HG02610 (cell line): Measurements from ENCODE around the gene HERC6.
"Not testable (repeated sequence)": the region's sequence is repeated elsewhere in the genome, so short reads cannot be mapped to it uniquely, and the experiment has no call there.

Source experiments
- ATAC-seq: cut with Tn5 transposase; IDR thresholded peaks from one replicate; pipeline ENCODE4 v1.9.1; 2021; ENCODE audit warnings: mild to moderate bottlenecking, moderate library complexity; ENCODE audit not compliant: unreplicated experiment

HERC6 gene

DNA sequence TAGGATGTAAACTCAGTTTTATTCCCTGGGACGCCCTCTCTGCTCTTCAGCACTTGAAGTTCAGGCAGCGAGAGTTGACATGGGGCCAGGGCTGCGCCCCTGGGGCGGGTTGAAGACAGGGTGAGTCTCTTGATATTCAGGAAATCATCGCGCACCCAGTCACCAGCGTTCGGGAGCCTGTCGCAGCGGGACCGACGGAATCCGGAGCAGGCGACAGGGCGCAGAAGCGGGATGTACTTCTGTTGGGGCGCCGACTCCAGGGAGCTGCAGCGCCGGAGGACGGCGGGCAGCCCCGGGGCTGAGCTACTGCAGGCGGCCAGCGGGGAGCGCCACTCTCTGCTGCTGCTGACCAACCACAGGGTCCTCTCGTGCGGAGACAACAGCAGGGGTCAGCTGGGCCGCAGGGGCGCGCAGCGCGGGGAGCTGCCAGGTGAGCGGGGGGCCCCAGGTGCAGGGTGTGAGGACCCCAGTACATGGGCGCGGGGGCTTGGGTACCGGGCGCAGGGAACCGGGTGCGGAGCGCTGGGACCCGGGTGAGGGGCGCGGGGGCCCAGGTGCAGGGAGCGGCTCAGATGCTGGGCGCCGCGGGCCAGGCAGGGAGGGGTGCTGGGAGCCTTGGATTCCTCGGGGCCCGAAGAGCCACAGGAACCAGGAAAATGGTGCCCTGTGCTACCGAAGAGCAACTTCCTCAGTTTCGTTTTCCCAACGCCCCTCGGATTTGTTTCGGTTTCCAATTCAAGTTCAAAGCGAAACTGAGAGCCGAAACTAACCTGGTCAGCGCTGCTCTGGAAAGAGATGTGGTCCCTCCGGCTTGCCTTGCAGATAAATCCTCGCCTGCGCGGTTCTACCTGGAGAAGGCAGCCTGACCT is at the start of gene HERC6:
TSS of gene HERC6 (plus strand) at position 162 of the 869 bp plus-strand sequence. CDS start at position 232, 70 bp downstream.
- ATAC-seq: peak; percentile 69

DNA sequence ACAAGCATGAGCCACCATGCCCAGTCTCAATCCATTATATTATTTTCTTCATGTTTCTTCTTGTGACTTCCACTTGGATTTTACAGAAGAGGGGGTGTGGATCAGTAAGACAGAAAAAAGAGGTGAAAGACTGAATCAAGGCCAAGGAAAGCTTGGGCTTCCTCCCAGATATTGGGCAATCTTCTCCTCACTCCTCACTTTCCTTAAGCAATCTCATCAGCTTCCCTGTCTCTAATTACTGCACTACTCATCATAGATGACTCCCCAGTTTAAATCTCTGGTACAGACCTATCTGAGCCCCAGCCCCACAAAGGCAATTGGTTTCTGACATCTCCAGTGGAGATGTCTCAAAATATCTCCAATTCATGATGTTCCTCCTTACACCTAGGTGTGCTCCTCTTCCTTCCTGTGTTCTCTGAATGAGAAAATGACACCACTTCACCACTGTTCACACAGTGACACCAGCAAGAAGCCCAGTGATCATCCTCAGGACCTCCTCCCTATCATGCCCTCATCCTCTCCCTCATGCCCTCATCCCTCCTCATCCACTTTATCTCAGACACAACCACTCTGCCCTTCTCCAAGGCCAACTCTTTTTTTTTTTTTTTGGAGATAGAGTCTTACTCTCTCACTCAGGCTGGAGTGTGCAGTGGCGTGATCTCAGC is 44.8 kb upstream of the HERC6 start:
- no peak for ATAC-seq

DNA sequence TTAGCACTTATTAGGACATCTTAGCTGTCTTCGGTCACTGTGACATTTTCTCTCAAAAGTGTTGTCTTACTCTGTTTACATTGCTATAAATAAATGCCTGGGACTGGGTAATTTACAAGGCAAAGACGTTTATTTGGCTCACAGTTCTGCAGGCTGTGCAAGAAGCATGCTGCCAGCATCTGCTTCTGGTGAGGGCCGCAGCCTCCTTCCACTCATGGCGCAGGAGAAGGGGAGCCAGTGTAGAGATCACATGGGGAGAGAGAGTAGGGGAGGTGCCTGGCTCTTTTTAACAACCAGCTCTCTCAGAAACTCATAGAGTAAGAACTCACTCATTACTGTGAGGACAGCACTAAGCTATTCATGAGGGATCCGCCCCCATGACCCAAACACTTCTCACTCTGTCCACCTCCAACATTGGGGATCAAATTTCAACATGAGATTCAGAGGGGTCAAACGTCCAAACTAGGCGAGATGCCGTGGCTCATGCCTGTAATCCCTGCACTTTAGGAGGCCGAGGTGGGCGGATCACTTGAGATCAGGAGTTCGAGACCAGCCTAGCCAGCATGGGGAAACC is 43.5 kb upstream of the HERC6 start:
- ATAC-seq: no peak

DNA sequence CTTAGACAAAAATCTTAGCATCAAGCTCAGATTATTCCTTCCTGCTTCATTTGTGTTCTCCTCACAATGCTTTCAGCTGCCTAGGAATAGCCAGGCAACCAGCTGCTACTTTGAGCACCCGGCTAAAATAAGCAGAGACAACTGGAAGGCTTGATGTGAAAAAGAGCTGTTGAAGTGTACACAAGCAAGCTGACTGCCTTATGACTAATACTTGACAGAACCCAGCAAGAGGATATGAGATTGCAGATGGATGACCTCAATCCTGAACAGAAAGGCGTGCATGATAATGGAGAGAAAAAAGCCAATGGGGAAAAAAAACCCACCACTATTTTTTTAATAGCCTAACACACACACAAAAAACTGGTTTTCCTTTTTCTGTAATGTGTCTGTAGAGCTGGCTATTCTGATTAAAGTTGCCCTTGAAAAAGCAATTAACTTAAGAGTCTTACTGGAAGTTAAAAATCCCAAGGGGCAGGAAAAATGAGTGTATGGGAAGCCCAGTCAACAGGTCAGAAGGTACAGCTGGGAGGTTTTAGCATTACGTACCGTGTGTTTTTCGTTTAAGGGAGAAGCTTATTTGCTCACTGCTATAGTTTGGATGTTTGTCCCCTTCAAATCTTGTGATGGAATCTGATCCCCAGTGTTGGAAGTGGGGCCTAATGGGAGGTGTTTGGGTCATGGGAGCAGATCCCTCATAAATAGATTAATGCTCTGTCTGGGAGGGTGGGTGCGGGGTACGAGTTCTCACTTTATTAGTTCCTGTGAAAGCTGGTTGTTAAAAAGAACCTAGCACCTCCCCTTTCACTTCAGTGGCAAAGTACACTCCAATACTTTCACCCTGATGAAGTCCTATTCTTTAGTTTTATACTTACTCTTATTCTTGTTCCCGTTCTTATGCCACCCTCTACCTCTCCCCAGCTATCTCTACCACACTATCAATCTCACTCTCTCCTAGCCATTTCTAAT is 37.1 kb upstream of the HERC6 start:
- ATAC-seq: no peak

DNA sequence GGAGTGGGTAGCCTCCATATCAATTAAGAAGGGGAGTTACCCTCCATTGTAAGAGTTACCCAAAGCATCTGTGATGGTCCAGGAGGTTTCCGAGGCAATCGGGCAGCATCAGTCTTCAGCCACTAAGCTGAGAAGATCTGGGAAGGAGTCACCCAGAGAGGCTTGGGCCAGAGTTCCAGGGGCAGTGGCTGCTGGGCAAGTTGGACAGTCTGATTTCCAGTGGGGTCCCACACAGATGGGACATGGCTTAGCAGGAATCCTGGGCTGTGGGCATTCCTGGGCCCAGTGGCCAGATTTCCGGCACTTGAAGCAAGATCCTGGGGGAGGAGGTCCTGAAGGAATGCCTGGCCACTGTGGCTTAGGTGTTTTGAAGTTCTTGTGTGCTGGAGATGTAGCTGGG is 31.8 kb upstream of the HERC6 start:
- not testable (repeated sequence) for ATAC-seq

DNA sequence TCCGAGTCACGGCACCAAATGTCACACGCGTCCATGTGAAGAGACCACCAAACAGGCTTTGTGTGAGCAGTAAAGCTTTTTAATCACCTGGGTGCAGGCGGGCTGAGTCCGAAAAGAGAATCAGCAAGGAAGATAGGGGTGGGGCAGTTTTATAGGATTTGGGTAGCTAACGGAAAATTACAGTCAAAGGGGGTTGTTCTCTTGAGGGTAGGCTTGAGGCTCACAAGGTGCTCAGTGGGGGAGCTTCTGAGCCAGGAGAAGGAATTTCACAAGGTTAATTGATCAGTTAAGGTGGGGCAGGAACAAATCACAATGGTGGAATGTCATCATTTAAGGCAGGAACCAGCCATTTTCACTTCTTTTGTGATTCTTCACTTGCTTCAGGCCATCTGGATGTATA is 29.9 kb upstream of the HERC6 start:
- ATAC-seq: not testable (repeated sequence)

DNA sequence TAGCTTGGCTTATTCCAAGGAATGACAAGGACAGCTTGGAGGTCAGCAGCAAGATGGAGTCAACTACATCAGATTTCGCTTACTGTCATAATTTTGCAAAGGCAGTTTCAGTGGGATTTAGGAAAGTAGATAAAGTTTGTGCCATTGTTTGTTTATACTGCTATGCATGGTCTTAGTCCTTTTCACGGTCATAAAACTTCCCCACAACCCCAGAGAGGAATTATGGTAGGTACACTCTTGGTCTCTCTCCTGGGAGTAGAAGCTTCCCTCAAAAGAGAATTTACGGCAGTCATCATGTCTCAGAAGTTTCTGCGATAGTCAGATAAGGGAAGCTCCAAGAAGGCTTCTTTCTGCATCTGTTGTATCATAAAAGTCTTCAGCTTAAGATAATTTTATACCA is 27.9 kb upstream of the HERC6 start:
- ATAC-seq: no peak

DNA sequence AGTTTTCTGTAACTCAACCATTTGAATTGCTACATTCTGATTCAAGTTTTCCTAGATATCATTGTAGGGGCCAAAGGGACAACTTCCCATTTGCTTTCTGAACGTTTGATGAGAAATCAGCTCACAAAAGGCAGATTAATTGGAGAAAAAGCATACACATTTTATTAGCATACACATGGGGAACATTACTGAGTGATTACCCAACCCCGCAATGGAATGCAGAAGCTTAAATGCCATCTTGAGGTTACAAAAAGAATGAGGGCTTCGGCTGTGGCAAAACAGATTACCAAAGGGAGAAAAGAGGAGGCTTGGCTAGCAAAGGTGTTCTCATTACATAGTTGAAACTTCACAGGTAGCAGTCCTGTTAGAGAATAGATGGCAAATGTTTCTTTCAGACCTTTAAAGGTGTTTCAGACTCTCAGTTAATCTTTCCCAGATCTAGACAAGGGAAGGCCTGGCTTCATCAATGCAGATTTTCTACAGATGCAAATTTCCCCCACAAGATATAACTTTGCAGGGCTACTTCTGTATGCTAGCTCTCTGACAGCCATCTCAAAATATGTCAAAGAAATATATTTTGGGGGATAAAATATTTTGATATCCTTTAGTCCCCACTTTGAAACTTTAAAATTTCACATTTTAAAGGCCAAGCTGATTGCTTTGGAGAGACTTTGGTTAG is 26.5 kb upstream of the HERC6 start:
- no peak for ATAC-seq

DNA sequence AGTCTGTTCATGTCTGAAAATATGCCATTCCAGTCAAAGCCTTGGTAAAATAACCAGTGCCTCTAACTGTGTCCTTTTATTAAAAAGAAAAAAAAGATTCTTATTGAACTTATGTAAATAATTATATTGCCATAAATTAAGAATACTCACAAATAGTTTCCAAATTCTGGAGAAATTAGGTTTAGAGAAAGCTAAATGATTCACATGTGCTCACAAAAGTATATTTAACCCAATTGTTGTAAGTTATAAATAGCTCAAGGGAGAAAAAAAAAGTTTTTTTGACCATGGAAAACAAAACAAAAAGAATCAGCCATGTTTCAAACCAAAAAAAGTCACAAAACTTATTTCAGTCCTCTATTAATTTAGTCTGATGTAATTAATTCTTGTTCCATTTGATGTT is 25.3 kb upstream of the HERC6 start:
- ATAC-seq: no peak

DNA sequence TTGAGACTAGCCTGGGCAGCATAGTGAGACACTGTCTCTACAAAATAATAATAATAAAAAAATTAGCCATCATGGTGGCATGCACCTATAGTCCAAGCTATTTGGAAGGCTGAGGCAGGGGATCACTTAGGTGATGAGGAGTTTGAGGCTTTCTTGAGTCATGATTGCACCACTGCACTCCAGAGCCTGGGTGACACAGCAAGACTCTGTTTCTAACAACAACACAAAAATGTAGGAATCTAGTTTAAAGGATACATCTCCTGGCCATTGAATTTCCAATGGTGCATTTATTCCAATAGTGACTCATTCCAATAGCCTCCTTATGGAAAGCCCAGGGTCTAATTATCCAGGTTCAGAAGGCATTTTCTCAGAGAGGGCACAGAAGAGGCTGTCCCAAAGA is 21.9 kb upstream of the HERC6 start:
- no peak for ATAC-seq

DNA sequence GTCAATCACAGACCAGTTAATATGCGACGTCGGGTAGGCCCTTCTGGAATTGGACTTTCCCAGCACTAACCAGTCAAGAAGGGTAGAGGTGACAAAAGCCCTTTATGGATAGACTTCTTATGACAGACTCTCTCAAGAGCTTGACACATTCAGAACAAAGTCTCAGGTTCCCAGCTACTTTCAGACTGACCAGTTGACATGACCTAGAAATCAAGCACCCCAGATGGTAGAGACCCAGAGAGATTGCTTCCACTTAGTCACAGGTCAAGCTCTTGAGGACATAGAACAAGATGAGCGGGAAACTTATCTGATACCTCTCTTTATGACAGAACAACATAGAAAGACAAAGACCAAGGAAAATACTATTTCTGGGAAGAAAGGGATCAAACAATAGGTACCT is 21.4 kb upstream of the HERC6 start:
- ATAC-seq: no peak

DNA sequence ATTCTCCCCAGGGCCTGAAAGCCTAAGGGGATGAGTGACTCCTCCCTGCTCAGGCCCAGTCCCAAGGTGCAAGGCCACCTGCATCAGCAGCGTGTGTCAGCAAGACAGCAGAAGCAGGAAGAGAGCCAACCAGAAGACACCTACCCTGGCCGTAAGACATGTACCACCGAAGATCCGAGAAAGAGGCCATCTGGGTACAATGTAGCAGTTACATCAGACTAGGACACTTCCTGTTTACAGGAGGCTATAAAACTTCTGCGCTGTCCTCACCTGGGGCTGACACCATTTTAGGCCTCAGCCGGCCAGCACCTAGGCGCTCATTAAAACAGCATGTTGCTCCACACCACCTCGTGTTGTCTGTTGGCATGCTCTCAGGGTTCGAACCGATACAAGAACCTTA is 19.1 kb upstream of the HERC6 start:
- ATAC-seq: no peak

DNA sequence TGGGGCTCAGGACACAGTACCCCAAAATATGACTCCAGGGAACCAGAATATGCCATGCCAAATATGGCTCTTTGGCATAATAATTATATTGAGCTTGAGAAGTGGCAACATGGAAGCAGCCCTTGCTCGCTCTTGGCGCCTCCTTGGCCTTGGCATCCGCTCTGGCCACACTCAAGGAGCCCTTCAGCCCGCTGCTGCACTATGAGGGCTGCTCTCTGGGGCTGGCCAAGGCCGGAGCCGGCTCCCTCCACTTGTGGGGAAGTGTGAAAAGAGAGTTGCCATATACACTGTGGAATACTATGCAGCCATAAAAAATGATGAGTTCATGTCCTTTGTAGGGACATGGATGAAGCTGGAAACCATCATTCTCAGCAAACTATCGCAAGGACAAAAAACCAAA is 18.4 kb upstream of the HERC6 start:
- ATAC-seq: no peak

DNA sequence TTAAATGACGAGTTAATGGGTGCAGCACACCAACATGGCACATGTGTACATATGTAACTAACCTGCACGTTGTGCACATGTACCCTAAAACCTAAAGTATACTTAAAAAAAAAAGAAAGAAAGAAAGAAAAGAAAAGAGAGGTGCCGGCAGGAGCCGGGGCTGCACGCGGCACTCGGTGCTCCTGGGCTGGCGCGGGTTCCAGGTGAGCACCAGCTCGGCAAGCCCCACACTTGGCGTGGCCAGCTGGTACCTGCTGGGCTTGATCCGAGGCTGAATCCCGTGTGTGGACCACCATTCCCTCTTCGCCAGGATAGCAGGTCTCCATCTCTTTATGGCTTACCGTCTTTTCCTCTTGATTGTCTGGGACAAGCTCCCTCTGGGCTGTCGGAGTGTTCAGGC is 17.9 kb upstream of the HERC6 start:
- ATAC-seq: no peak

DNA sequence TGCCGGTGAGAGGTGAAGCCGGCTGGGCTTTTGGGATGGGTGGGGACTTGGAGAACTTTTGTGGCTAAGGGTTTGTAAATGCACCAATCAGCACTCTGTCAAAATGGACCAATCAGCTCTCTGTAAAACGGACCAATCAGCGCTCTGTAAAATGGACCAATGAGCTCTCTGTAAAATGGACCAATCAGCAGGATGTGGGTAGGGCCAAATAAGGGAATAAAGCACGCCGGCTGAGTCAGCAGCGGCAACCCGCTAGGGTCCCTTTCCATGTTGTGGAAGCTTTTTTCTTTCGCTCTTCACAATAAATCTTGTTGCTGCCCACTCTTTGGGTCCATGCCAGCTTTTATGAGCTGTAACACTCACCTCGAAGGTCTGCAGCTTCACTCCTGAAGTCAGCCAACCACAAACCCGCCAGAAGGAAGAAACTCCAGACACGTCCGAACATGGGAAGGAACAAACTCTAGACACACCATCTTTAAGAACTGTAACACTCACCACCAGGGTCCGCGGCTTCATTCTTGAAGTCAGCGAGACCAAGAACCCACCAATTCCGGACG is 17.4 kb upstream of the HERC6 start:
- ATAC-seq: not testable (repeated sequence)

DNA sequence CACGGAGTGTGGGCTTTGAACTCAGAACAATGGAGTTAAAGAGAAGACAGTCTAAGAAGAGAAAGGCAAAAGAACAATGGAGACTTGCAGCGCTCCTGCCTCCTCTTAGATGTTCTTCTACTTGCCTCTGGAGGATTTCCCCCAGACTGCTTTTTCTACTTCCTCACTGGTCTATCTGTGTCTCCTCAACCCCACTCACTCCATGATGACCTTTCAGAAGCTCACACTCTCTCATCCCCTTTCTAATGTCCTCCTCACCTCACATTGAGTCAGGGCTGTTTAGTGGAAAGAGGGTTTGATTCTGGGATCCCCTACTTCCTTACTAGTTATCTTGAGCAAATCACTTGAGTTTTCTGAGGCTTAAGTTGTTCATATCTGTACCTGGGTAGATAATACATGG is 12.2 kb upstream of the HERC6 start:
- ATAC-seq: no peak

DNA sequence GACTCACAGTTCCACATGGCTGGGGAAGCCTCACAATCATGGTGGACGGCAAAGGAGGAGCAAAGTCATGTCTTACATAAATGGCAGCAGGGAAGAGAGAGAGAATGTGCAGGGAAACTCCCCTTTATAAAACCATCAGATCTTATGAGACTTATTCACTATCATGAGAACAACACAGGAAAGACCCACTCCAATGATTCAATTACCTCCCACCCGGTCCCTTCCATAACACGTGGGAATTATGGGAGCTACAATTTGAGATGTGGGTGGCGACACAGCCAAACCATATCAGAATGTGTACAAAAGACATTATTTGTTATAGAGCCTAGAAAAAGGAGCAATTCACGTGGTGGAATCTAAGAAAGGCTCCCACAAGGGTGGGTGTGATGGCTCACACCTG is 10.8 kb upstream of the HERC6 start:
- ATAC-seq: no peak

DNA sequence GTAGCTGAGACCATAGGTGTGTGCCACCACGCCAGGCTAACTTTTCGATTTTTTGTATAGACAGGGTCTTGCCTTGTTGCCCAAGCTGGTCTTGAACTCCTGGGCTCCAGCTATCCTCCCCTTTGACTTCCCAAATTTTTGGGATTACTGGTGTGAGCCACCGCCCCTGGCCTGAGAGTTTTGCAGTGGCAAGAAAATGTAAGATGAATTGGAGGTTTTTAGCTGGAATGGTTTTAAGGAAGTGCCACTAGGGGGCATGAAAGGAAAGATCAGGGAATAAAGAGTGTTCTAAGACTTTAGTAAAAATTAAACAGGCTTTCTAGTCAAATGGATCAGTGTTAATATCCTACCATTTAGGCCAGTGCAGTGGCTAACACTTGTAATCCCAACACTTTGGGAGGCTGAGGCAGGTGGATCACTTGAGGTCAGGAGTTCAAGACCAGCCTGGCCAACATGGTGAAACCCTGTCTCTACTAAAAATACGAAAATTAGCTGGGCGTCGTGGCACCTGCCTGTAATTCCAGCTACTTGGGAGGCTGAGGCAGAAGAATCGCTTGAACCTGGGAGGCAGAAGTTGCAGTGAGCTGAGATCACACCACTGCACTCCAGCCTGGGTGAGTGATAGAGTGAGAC is 9.4 kb upstream of the HERC6 start:
- ATAC-seq: not testable (repeated sequence)

DNA sequence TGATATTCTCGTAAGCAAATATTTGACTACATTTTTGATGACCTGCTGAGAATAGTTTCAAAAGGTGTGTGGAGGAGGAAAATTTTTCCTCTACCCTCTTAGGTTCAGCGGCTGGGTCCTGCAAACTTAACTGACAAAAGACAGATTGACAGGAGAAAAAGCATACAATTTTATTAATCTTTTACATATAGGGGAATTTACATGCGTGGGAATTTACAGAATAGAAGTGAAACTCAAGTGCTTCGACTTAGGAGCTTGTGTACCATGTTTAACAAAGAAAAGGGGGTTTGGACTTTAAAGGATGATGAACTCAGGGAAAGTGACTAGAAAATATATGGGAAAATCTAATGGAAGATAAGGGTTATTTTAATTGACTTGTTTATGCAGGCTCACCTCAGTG is 2.5 kb downstream of the HERC6 start:
- ATAC-seq: no peak

DNA sequence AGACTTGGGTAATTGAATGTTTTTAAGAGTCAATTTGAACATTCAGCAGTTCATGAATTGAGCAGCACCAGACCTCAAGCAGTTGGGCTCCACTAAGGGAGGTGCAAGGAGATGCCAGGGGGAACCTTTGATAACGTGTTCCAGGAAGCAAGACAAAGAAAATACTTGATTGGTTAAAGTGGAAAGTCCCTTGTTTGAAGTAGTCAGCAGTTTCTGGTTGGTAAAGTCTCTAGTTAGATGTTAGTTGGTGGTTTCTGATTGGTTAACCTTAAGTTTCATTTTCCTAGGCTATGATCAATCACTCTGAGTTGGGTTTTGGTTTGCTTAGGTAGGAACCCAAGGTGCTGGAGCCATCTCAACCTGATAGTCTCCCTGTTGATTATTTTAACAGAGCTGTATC is 4.0 kb downstream of the HERC6 start:
- peak; percentile 60 for ATAC-seq
